GM12878 (cell line): ENCODE results near the gene OAF. TPM values are rescaled to one million over a fixed set of nuclear protein-coding genes. Genes with fewer than 3 reads are reported as not detected.

Experiments
- ATAC-seq: fragments of 200-7000 bp; cut with Tn5 transposase; 3 replicates; pipeline ENCODE4 v1.9.1; 2020; ENCODE audit warnings: mild to moderate bottlenecking, moderate library complexity
- BruUV-seq: library from RNA; stranded (reverse); fragments of 400-500 nt; replicated peaks from 2 replicates; lab custom pipeline; 2021; lab: Mats Ljungman, UMichigan
- CTCF ChIA-PET: fragments of 300-600 bp; sonication (Branson Sonifier 250); formaldehyde crosslinking; extraction: SDS; loops from one replicate; lab custom pipeline; 2021; ENCODE audit warnings: inconsistent platforms; lab: Yijun Ruan, JAX
- POLR2A ChIA-PET: fragments of 350-600 bp; formaldehyde crosslinking; extraction: SDS; loops from one replicate; lab custom pipeline; 2021; ENCODE audit warnings: inconsistent platforms; lab: Charles Lee
- RAD21 ChIA-PET: fragments of 300-600 bp; sonication (Branson Sonifier 250); formaldehyde crosslinking; loops from one replicate; lab custom pipeline; 2023; ENCODE audit warnings: antibody characterized with exemption; ENCODE audit not compliant: unreplicated experiment; lab: Charles Lee
- SMC1A ChIA-PET: fragments of 300-600 bp; sonication (Branson Sonifier 250); formaldehyde crosslinking; loops from one replicate; lab custom pipeline; 2023; ENCODE audit not compliant: unreplicated experiment, uncharacterized antibody; lab: Charles Lee
- DNase-seq: peaks from one replicate; pipeline ENCODE4 v3.0.0-alpha.2; 2011; ENCODE audit warnings: low read depth, low spot score
- FAIRE-seq: peaks from 3 replicates; lab custom pipeline; 2011; peaks lifted over from hg19 to GRCh38; lab: Jason Lieb, UNC
- H2AFZ ChIP-seq: 2 replicates; pipeline ENCODE4 v1.6.0; 2011; ENCODE audit warnings: low read depth, low read length, control low read depth; ENCODE audit not compliant: control insufficient read depth
- H3K27ac ChIP-seq: 2 replicates; pipeline ENCODE4 v1.5.1; 2011; ENCODE audit warnings: control low read depth; ENCODE audit not compliant: control insufficient read depth, insufficient read depth
- H3K27me3 ChIP-seq, 2 experiments: replicated peaks in 1 of 2; 2 replicates each; pipeline versions ENCODE4 v1.6.0 to v1.6.1; 2011; ENCODE audit warnings: low read length in 1 of 2; ENCODE audit not compliant: control insufficient read depth in 2 of 2, insufficient read depth in 2 of 2
- H3K36me3 ChIP-seq, 2 experiments: 2 replicates each; pipeline ENCODE4 v1.5.1; 2011; ENCODE audit warnings: low read length in 1 of 2; ENCODE audit not compliant: control insufficient read depth in 2 of 2, insufficient read depth in 2 of 2
- H3K4me1 ChIP-seq: 2 replicates; pipeline ENCODE4 v1.6.1; 2011; ENCODE audit warnings: mild to moderate bottlenecking, low read length, moderate library complexity, mixed read lengths; ENCODE audit not compliant: control insufficient read depth, insufficient read depth
- H3K4me2 ChIP-seq: 2 replicates; pipeline ENCODE4 v1.6.0; 2011; ENCODE audit warnings: control low read depth; ENCODE audit not compliant: control insufficient read depth, insufficient read depth
- H3K4me3 ChIP-seq: fragments of 200-600 bp; sonication (generic); 2 replicates; pipeline ENCODE4 v1.5.1; 2016
- H3K79me2 ChIP-seq: 2 replicates; pipeline ENCODE4 v1.6.0; 2011; ENCODE audit warnings: low read length; ENCODE audit not compliant: control insufficient read depth, insufficient read depth
- H3K9ac ChIP-seq: 2 replicates; pipeline ENCODE4 v1.8.0; 2011; ENCODE audit warnings: low read length, control low read depth, mixed read lengths; ENCODE audit not compliant: control insufficient read depth, insufficient read depth
- H3K9me3 ChIP-seq: replicated peaks from 3 replicates; pipeline ENCODE4 v1.5.1; 2011; ENCODE audit warnings: mild to moderate bottlenecking, low read length; ENCODE audit not compliant: control insufficient read depth, insufficient read depth
- H4K20me1 ChIP-seq: 2 replicates; pipeline ENCODE4 v1.6.0; 2011; ENCODE audit not compliant: control insufficient read depth, insufficient read depth
- MTA3 ChIP-seq: IDR thresholded peaks from 2 replicates; pipeline ENCODE4 v1.6.1; 2012; ENCODE audit warnings: low read length, inconsistent platforms, borderline replicate concordance
- NBN ChIP-seq: fragments of 450-650 bp; IDR thresholded peaks from 2 replicates; pipeline ENCODE4 v1.6.1; 2016
- SMAD5 ChIP-seq: IDR thresholded peaks from 2 replicates; pipeline ENCODE4 v1.6.1; 2016; ENCODE audit warnings: antibody characterized with exemption, low read depth
- SMC3 ChIP-seq: IDR thresholded peaks from 2 replicates; pipeline ENCODE4 v1.6.1; 2011; ENCODE audit warnings: low read length, improper control_type of control experiment, borderline replicate concordance
- SPI1 ChIP-seq: IDR thresholded peaks from 2 replicates; pipeline ENCODE4 v1.6.1; 2011; ENCODE audit warnings: low read depth, mild to moderate bottlenecking, low read length, moderate library complexity, borderline replicate concordance; ENCODE audit not compliant: insufficient read depth
- SREBF2 ChIP-seq: IDR thresholded peaks from 2 replicates; pipeline ENCODE4 v1.6.1; 2012; ENCODE audit warnings: mild to moderate bottlenecking, low read length
- SRF ChIP-seq, 2 experiments: IDR thresholded peaks; 2 replicates each; pipeline ENCODE4 v1.6.1; 2011; ENCODE audit warnings: low read depth in 2 of 2, low read length in 2 of 2, mild to moderate bottlenecking in 1 of 2, moderate library complexity in 1 of 2
- TCF3 ChIP-seq: IDR thresholded peaks from 2 replicates; pipeline ENCODE4 v1.6.1; 2012; ENCODE audit warnings: low read depth, mild to moderate bottlenecking, low read length, borderline replicate concordance; ENCODE audit not compliant: insufficient read depth
- ZBED1 ChIP-seq: IDR thresholded peaks from 2 replicates; pipeline ENCODE4 v1.6.1; 2016; ENCODE audit warnings: borderline replicate concordance
- ZBTB11 ChIP-seq: fragments of 450-650 bp; formaldehyde crosslinking; IDR thresholded peaks from 2 replicates; pipeline ENCODE4 v1.5.0; 2022; ENCODE audit warnings: mild to moderate bottlenecking, missing genetic modification characterization
- ZNF217 ChIP-seq: fragments of 450-650 bp; IDR thresholded peaks from 2 replicates; pipeline ENCODE4 v1.6.1; 2017; ENCODE audit warnings: antibody characterized with exemption, mild to moderate bottlenecking
- WGBS: methylation state at CpG from one replicate; pipeline ENCODE4 v1.1.6; 2016; ENCODE audit warnings: low lambda C conversion rate; ENCODE audit not compliant: insufficient replicate concordance, insufficient coverage; ENCODE audit errors: missing lambda C conversion rate; 5-methylcytosine and 5-hydroxymethylcytosine counted together
- in situ Hi-C: fragments of 300-500 bp; cut with MboI; formaldehyde crosslinking; loops from 9 replicates; pipeline ENCODE4 v1.14.3; 2018; ENCODE audit warnings: mixed read lengths
- intact Hi-C: fragments of 100-400 bp; cut with micrococcal nuclease; formaldehyde crosslinking; loops from one replicate; pipeline ENCODE4 v1.14.2; 2022; ENCODE audit not compliant: unreplicated experiment
- polyA plus RNA-seq, 11 experiments: library from polyadenylated mRNA; depleted of rRNA in 4 of 11; unstranded in 6 of 11; stranded (reverse) in 5 of 11; fragments of >200 nt; fragmentation: Nextera tagmentation in 4 of 11; fragmentation: Illumina TruSeq in 1 of 11; extraction: Ambion mirVana in 4 of 11; extraction: Trizol in 1 of 11; gene quantifications; 1 replicate in 1 of 11; 2 replicates in 10 of 11; pipeline versions ENCODE4 v1.2.1 to v1.2.3, GENCODE V29; 2011 to 2016; ENCODE audit warnings: inconsistent platforms in 2 of 11, missing spikeins in 2 of 11, low read depth in 1 of 11
- total RNA-seq, 4 experiments: library from RNA; depleted of rRNA in 3 of 4; stranded (reverse); fragments of >200 nt in 3 of 4; fragmentation: Illumina TruSeq in 1 of 4; extraction: Trizol in 1 of 4; gene quantifications; 2 replicates each; pipeline versions ENCODE4 v1.2.1 to v1.2.3, GENCODE V29; 2013 to 2021
- TF ChIP-seq, protein P1 (sequence below): IDR thresholded peaks from 2 replicates; pipeline ENCODE4 v1.6.1; 2012; ENCODE audit warnings: mild to moderate bottlenecking, low read depth, low read length

The OAF gene
- total and polyA plus RNA-seq, 10 of the 15 experiments (the other 5 are each of a cell fraction or from before 2014, with no cell fraction given) = 0.10 to 4.7 (median 1.1) TPM

DNA sequence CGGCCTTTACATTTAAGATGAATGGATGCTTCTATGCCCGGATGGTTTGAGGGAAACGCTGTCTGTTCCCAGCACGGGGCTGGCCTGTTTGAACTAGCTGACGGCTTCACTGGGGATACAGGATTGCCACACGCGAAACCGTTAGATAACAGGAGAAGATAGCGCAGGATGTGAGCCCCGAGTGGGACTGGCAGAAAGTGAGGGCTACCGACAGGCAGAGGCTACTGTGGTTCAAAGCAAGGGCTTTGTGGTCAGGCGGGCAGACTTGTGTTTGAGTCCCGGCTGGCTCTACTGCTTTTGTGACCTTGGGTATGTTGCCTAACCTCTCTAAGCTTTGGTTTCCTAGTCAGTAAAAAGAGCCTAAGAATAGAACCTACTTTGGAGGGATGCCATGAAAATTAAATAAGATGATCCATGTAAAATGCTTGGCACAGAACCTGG, 2.8 kb upstream of the OAF start:
- Histone ChIP-seq H3K36me3 (no peaks in the 10 kb centered on the region), H3K4me1 (peaks cover 11% of the 10 kb centered on the region), H3K4me3 (no peak overlapping the region), H3K79me2 (no peaks in the 10 kb centered on the region), H3K9ac (no peak overlapping the region), H3K4me2 (no peak overlapping the region), H3K27me3 (peaks cover 0 to 1% of the 10 kb centered on the region in 2 experiments; a peak in 3 of 4 replicates), H2AFZ (no peak overlapping the region), H3K9me3 (no peaks in the 10 kb centered on the region), H3K27ac (no peak overlapping the region), H4K20me1 (no peaks in the 10 kb centered on the region)
- CTCF ChIA-PET = interaction anchor here (1.2 kb wide), 1 partner anchor 94 kb away, joined by 4 read pairs; no protein-coding TSS in a partner anchor
- FAIRE-seq = no peak
- no TSS peak for BruUV-seq
- SMC1A ChIA-PET = no interaction called here
- TF ChIP-seq SPI1 (no peak), SMC3 (no peak), SREBF2 (no peak), MTA3 (no peak), SMAD5 (no peak), ZNF217 (no peak), NBN (no peak), ZBED1 (no peak), SRF (IDR thresholded peaks at IDR 0.05; ENCODE audit: low read depth in 2 of 2, low read length in 2 of 2) (no peak), ZBTB11 (CRISPR knock-in tag) (no peak), TCF3 (no peak)
- TF ChIP-seq, protein P1, sequence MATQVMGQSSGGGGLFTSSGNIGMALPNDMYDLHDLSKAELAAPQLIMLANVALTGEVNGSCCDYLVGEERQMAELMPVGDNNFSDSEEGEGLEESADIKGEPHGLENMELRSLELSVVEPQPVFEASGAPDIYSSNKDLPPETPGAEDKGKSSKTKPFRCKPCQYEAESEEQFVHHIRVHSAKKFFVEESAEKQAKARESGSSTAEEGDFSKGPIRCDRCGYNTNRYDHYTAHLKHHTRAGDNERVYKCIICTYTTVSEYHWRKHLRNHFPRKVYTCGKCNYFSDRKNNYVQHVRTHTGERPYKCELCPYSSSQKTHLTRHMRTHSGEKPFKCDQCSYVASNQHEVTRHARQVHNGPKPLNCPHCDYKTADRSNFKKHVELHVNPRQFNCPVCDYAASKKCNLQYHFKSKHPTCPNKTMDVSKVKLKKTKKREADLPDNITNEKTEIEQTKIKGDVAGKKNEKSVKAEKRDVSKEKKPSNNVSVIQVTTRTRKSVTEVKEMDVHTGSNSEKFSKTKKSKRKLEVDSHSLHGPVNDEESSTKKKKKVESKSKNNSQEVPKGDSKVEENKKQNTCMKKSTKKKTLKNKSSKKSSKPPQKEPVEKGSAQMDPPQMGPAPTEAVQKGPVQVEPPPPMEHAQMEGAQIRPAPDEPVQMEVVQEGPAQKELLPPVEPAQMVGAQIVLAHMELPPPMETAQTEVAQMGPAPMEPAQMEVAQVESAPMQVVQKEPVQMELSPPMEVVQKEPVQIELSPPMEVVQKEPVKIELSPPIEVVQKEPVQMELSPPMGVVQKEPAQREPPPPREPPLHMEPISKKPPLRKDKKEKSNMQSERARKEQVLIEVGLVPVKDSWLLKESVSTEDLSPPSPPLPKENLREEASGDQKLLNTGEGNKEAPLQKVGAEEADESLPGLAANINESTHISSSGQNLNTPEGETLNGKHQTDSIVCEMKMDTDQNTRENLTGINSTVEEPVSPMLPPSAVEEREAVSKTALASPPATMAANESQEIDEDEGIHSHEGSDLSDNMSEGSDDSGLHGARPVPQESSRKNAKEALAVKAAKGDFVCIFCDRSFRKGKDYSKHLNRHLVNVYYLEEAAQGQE = no peak
- 67% methylated on average over 13 of the region's 13 CpGs for WGBS
- POLR2A ChIA-PET = no interaction called here
- no peak for DNase-seq
- in situ Hi-C loops (no loop called here), intact Hi-C loops (no loop called here)
- RAD21 ChIA-PET = interaction anchor here (0.8 kb wide), 1 partner anchor 95 kb away, joined by 3 read pairs; no protein-coding TSS in a partner anchor
- ATAC-seq = no peak
